SH-SY5Y (cell line): ENCODE results near the gene CCNJL.

Source experiments
- GATA2 ChIP-seq: IDR thresholded peaks from 2 replicates; pipeline ENCODE4 v1.6.1; 2011; ENCODE audit warnings: mild to moderate bottlenecking, low read depth, low read length
- GATA3 ChIP-seq: IDR thresholded peaks from 2 replicates; pipeline ENCODE4 v1.6.1; 2011; ENCODE audit warnings: low read depth, mild to moderate bottlenecking, low read length, moderate library complexity

Gene CCNJL

GRCh38 chr5:160285316-160285715 is 27.0 kb downstream of the CCNJL start:
- TF ChIP-seq GATA2 (no peak), GATA3 (no peak)

DNA sequence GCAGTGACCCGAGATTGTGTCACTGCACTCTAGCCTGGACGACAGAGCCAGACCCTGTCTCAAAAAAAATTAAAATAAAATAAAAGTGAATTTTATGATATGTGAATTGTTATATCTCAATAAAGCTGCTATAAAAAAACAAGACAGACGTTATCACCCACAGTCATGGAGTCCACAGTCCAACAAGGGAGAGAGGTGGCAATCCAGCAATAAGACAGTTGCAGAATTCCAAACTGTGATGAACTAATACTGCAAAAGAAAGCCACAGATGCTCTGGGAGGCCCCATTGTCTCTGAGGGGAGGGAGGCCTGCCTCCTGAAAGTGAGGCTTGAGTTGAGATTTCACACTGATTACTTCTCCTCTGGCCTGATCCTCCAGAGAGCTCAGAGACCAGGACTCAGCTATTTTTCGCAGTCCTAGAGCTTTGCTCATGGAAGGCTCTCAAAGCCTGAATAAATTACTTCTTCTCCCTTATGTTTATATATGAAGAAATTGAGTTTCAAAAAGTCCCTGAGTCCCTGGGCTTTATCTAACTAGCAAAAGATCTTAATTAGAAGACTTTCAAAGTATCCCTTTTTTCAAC is 28.0 kb downstream of the CCNJL start:
- TF ChIP-seq GATA2 (no peak), GATA3 (no peak)

GRCh38 chr5:160281275-160281674 is 31.1 kb downstream of the CCNJL start:
- TF ChIP-seq GATA2 (no peak), GATA3 (no peak)

DNA sequence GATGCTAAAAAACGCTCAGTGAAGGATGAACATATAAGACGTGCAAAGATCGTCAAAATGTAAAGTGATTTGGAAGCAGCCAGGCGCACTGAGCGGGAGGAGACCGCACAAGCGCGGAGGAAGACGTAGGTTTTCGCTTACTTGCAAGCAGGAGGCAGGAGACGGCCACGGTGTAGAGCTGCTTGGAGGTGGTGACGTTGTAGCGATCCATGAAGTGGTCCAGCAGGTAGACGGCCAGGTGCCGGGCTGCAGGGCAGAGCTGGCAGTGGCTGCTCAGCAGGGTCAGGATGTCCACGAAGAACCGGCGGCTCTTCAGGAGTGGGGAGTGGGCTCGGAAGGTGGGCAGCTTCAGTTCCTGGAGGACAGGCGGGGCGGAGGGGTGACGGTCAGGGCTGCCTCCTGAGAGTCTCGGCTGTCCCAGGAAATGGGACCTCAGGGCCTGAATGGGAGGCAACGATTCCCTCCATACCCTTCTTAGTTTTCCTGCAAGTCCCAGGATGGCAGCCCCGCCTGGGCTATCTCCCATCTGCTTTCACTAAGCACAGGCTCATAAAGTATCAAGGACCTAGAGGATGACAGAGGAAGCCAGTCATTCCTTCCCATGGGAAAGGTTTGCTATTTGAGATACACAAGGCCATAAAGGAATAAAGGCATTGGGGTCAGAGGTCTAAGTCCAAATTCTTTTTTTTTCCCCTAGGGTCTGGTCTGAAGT is 31.8 kb downstream of the CCNJL start:
- TF ChIP-seq GATA2 (no peak), GATA3 (no peak)

DNA sequence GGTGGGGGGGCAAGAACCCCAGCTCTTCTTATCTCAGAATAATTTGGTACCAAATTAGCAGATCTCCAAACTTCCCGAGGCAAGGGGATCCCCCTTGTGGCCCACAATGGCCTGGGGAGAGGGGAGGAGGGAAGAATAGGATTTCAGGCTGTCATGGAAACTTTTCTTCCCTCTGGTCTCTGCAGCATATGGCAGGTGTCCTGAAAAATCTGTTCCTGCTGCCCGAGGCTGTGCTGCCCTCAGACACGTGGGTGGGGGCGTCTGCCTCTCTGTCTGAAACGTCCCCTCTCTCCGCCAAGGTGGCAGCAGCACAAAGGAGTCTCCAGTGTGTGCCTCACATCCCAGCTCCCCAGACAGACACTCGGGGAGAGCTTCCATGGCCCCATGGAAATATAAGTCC is 34.0 kb downstream of the CCNJL start:
- no peak for TF ChIP-seq GATA3

- TF ChIP-seq GATA2 (no peak), GATA3 (no peak)
These were observed 37.9 kb downstream of the CCNJL start for GRCh38 chr5:160274483-160274931.

- TF ChIP-seq GATA3 (no peak), GATA2 (no peak)
These were observed 39.5 kb downstream of the CCNJL start for GRCh38 chr5:160272889-160273288.

- no peak for TF ChIP-seq GATA3
- no peak for TF ChIP-seq GATA2
These were observed 40.1 kb downstream of the CCNJL start for GRCh38 chr5:160272264-160272663.

DNA sequence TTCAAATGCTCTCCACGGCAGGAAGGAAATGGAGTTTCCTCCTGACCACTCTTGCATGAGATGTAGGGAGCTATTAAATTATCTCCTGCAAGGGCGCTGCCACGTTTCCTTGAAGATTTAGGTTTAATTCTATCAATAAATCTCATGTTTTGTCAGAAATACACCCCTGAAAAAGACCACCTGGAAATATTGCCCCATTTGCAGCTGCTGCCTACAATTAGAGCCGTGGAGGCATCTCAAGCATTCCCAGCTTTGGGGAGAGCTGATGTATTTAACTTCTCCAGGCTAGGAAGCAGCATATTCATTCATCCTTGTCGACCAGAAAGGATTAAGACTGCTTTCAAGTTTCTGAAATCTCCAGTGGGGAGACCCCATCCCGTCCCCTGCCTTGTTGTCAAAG is 40.5 kb downstream of the CCNJL start:
- TF ChIP-seq GATA3 (no peak), GATA2 (no peak)

GRCh38 chr5:160271396-160271795 is 41.0 kb downstream of the CCNJL start:
- TF ChIP-seq GATA3 (no peak), GATA2 (no peak)

- TF ChIP-seq GATA2 (no peak), GATA3 (no peak)
These were observed 41.7 kb downstream of the CCNJL start for GRCh38 chr5:160270704-160271103.

DNA sequence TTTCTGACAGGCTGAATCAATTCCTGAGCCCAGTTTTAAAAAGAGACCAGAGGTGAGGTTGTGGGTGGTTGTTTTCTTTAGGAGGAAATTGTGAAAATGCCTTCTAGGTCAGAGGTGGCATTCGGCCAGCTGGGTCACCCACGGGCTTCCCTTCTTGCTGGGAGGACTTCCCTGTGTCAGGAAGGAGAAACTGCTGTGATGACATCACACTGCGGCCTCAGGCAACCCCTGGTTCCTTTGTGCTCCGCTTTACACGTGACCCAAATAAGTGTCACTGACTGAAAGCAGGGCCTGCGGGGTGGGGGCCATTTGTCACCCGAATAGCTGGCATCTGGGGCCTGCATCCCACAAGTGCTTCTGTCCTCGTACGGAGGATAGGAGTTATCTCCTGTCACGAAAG is 43.3 kb downstream of the CCNJL start:
- TF ChIP-seq GATA2 (no peak), GATA3 (no peak)

DNA sequence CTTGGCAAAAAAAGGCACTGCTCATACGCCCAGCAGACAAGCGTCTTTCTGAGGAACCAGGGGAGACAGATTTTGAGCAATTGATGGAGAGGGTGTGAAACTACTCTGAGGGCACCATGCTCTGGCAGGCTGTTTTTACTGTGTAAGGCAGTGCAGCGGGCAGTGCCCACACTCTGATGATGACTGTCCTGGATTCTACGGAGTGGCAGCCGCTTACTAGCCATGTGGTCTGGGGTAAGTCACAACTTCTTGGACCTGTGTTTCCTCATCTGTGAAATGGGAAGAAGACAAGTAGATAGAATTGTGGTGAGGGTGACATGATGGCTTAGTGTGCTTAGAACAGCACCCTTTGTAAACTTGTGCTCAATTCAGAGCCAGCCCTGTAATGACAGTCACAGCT is 44.2 kb downstream of the CCNJL start:
- TF ChIP-seq GATA3 (no peak), GATA2 (no peak)

- no peak; the same call in 1 of the 2 replicates for TF ChIP-seq GATA2
- no peak for TF ChIP-seq GATA3
These were observed 45.5 kb downstream of the CCNJL start for GRCh38 chr5:160266752-160267345.

- TF ChIP-seq GATA3 (no peak), GATA2 (no peak)
These were observed 46.3 kb downstream of the CCNJL start for GRCh38 chr5:160266044-160266443.

- TF ChIP-seq GATA2 (peak; percentile 52), GATA3 (no peak)
These were observed 49.0 kb downstream of the CCNJL start for GRCh38 chr5:160263326-160263855.
